AG04450 (cell line): Measurements from ENCODE around the gene SMTNL2. TPM values are rescaled to one million over a fixed set of nuclear protein-coding genes. Genes with fewer than 3 reads are reported as not detected.

Experiments used
- CTCF ChIA-PET: fragments of 300-600, 350-600 bp; formaldehyde crosslinking; extraction: SDS; loops from one replicate; lab custom pipeline; 2022; ENCODE audit warnings: antibody characterized with exemption, inconsistent platforms; lab: Charles Lee
- POLR2A ChIA-PET: fragments of 350-600 bp; formaldehyde crosslinking; extraction: SDS; loops from one replicate; lab custom pipeline; 2021; ENCODE audit warnings: antibody characterized with exemption, inconsistent platforms; lab: Yijun Ruan, JAX
- DNase-seq: peaks from one replicate; pipeline ENCODE4 v3.0.0-alpha.2; 2011; ENCODE audit warnings: low read depth, low spot score
- H3K27ac ChIP-seq: one replicate; pipeline ENCODE4 v1.5.1; 2012; ENCODE audit warnings: low read depth, low read length, control low read depth
- H3K27me3 ChIP-seq: one replicate; pipeline ENCODE4 v1.6.0; 2012; ENCODE audit warnings: low read length; ENCODE audit not compliant: control insufficient read depth, insufficient read depth
- H3K4me3 ChIP-seq: 2 replicates; pipeline ENCODE4 v1.5.1; 2011; ENCODE audit warnings: mild to moderate bottlenecking, low read depth, low read length, control low read depth
- H3K9me3 ChIP-seq: 2 replicates; pipeline ENCODE4 v1.5.1; 2012; ENCODE audit warnings: low read length; ENCODE audit not compliant: control insufficient read depth, insufficient read depth
- polyA minus RNA-seq: library from RNA; depleted of rRNA, polyadenylated mRNA; stranded (reverse); fragments of >200 nt; gene quantifications from 2 replicates; pipeline ENCODE4 v1.2.3, GENCODE V29; 2011; rRNA and poly(A)+ RNA removed
- polyA plus RNA-seq: library from polyadenylated mRNA; depleted of rRNA; stranded (reverse); fragments of >200 nt; gene quantifications from 2 replicates; pipeline ENCODE4 v1.2.3, GENCODE V29; 2011; rRNA removed
- TF ChIP-seq, protein P1 (sequence below): IDR thresholded peaks from 2 replicates; pipeline ENCODE4 v1.5.1; 2011; ENCODE audit warnings: low read depth, low read length, control low read depth, inconsistent platforms

SMTNL2 gene
- polyA plus RNA-seq (0.04 TPM in 1 of 2 replicates, not detected in the other), polyA minus RNA-seq (not detected in 2 replicates)

- H3K4me3 ChIP-seq: peak within 1 kb of the TSS; percentile 13; the same call in 1 of the 2 replicates
- no peak for DNase-seq
- TF ChIP-seq, protein P1, sequence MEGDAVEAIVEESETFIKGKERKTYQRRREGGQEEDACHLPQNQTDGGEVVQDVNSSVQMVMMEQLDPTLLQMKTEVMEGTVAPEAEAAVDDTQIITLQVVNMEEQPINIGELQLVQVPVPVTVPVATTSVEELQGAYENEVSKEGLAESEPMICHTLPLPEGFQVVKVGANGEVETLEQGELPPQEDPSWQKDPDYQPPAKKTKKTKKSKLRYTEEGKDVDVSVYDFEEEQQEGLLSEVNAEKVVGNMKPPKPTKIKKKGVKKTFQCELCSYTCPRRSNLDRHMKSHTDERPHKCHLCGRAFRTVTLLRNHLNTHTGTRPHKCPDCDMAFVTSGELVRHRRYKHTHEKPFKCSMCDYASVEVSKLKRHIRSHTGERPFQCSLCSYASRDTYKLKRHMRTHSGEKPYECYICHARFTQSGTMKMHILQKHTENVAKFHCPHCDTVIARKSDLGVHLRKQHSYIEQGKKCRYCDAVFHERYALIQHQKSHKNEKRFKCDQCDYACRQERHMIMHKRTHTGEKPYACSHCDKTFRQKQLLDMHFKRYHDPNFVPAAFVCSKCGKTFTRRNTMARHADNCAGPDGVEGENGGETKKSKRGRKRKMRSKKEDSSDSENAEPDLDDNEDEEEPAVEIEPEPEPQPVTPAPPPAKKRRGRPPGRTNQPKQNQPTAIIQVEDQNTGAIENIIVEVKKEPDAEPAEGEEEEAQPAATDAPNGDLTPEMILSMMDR: no peak
- H3K9me3 ChIP-seq: no peaks in the 10 kb centered on the region
- no peak within 1 kb of the TSS for H3K27ac ChIP-seq
- CTCF ChIA-PET: interaction anchor here (0.6 to 1.8 kb wide), 2 partner anchors 17 to 24 kb away, joined by 3 to 11 read pairs; no protein-coding TSS in a partner anchor
- H3K27me3 ChIP-seq: peaks cover 71% of the 10 kb centered on the region
- POLR2A ChIA-PET: no interaction called here
Observed at GRCh38 chr17:4584101-4584916, at the start of gene SMTNL2. SMTNL2 (plus strand) TSS chr17:4584529; CDS start chr17:4584606, 77 bp downstream.

DNA sequence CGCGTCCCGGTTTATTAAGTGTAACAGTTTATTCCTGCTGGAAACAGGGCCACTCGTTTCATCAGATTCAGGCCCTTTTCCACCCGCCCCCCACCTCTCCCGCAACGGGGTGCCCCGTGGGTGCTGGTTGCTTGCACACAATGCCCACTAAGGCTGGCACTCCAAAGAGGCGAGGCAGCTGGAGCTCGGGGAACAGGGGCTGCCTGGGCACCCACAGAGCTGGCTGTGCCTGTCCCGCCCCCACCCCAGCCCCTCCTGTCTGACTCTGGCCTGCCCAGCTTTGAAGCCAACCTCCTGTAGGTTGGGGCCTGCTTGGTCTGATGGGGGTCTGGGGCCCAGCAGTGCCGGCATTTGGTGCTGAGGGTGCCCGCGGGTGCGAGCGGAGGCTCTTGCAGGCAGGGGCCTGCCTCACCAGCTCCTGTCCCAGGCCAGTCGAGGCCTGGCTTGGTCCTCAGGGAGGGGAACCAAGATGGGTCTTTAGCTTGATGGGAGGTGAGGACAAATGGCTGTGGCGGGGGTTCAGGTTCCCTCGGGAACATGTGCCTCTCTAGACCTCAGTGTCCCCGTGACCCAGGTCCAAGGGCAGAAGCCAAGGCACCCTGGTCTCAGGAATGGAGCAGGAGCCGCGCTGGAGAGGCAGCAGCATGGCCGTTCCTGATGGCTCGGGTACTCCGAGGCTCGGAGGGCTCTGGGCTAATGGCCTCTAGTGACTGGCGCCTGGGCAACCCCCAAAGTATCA, 49.2 kb upstream of the SMTNL2 start:
- H3K4me3 ChIP-seq: no peak overlapping the region
- CTCF ChIA-PET: no interaction called here
- no peaks in the 10 kb centered on the region for H3K9me3 ChIP-seq
- no peak for DNase-seq
- H3K27ac ChIP-seq: no peak overlapping the region
- POLR2A ChIA-PET: no interaction called here
- H3K27me3 ChIP-seq: peaks cover 3% of the 10 kb centered on the region
- TF ChIP-seq, protein P1: no peak

GRCh38 chr17:4535667-4536258, 48.6 kb upstream of the SMTNL2 start:
- H3K27ac ChIP-seq: no peak overlapping the region
- no peaks in the 10 kb centered on the region for H3K9me3 ChIP-seq
- H3K4me3 ChIP-seq: no peak overlapping the region
- CTCF ChIA-PET: no interaction called here
- POLR2A ChIA-PET: no interaction called here
- no peak for DNase-seq
- H3K27me3 ChIP-seq: peaks cover 3% of the 10 kb centered on the region
- TF ChIP-seq, protein P1: no peak

- CTCF ChIA-PET: no interaction called here
- Histone ChIP-seq H3K9me3 (no peaks in the 10 kb centered on the region), H3K27ac (no peak overlapping the region), H3K27me3 (no peaks in the 10 kb centered on the region), H3K4me3 (no peak overlapping the region)
- POLR2A ChIA-PET: no interaction called here
- TF ChIP-seq, protein P1: no peak
- no peak for DNase-seq
Observed at GRCh38 chr17:4536259-4536741, 48.0 kb upstream of the SMTNL2 start.
